GM21423 (cell line): Measurements from ENCODE around the gene FREM1.

Source experiments
- ATAC-seq: cut with Tn5 transposase; IDR thresholded peaks from one replicate; pipeline ENCODE4 v1.9.1; 2021; ENCODE audit warnings: mild to moderate bottlenecking, moderate library complexity; ENCODE audit not compliant: unreplicated experiment

The FREM1 gene

DNA sequence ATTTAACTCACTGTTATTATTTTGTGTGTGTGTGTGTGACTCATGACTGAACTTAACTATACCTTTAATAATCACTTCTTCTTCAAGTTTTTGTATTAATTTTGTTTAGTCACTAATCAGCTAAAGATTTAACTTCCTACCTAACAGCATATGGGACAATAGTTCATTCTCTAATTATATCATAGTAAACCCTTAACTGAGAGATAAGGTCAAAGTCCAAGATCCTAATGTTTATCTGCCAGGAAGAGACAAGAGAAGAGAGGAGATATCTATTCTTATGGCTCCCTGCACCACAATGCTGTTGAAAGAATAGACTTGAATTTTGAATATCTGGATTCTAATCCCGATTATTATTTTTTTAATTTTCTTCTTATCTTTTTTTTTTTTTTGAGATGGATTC lies 28.1 kb downstream of the FREM1 start:
- ATAC-seq, result no peak

DNA sequence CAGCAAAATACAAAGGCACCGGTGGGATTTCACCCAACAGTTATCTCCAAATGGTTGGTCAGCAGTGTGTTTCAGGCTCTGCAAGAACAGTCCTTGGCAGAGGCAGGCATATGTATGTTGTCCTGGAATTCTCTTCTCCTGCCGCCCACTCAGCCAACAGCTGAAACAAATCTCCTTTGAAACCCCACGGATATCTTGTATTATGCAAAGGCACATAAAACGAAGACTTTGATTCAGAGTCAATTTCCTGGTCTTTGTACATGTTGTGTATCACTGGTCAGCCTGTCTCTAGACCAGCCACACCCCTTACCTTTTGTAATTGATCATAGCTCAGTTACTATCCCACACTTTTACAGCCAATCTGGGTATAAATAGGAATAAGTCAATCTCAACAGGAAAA lies 29.2 kb downstream of the FREM1 start:
- ATAC-seq, result no peak

DNA sequence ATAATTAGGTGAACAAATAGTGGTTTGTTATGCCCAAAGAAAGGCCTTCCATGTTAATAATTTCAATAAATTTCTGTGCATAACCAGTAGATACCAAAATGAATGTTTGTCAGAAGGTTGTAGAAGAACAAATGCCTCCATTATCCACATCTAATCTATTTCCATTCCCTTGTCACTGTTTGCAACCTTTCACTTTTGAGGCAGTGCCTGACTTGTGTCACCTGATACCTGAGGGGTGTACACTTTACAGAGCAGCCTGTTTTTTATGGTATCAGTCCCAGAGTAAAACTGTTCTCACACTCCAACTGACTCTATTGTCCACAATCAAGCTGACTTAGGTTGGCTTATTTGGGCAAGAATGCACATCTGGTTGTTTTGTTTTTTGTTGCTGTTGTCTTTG lies 40.1 kb downstream of the FREM1 start:
- no peak for ATAC-seq

DNA sequence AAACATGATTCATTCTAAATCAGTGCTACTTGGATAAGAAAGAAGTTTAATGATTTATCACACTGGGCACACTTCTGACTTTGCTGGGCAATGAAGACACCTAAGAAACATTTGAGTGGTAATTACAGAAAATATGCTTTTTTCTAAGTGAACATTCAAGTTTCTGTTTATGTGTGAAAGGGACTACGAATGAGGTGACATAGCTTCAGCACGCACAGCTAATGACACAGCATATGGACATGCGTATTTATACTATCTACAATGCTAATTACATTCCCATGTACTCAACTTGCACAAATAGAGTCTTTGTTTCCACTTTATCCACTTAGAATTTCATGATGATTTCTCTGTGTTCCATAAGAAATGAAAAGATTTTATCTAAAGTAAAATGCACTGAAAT lies 40.6 kb downstream of the FREM1 start:
- no peak for ATAC-seq

DNA sequence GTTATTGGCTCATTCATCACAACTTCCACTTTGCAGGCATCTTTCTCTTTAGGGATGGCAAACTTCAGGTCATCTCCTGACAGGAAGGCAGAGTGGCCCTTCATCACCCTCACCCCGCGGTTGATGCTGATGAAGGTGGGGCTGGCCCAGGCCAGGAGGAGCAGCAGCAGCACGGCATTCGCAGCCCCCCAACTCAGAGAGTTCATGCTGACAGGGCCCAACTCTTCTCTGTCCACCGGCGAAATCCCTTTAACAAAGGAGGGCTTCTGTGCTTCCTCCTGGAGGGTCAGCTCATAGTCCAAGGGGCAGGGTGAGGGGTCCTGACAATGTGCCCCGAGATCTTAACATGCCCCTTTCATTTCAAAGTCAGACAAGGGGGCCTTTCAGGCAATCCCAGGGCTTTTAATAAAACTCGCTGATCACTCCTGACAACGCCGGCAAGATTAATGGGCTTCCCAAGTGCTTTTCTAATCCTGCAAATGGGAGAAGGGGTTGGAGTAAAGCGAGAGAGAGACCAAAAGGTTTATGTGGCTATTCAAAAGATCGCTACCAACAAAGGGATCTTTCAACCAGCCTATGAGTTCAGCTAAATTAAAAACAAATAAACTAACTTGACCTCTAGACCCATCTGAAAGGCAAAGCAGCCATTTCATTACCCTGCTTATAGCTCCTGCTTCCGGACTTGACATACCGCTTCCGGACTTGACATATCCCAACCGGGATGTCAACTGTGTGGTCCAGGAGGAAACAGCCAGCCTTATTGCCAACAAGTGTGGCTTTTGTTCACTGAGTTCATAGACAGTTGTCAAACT lies 41.2 kb downstream of the FREM1 start:
- no peak for ATAC-seq

DNA sequence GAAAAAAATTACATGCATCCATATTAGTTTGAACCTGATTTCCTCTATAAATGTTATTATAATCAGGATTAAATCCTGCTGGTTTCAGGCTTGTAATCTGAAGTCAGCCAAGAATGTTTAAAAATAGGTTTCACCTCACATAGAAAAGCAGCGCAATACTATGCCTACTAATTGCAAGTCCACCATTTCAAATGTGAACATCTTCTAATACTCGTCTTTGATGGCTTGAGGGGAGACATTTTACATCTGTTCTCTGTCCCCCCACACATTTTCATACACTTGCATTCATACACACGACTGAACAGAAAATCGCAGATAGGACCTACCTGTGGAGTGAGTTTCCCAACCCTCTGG lies 41.8 kb downstream of the FREM1 start:
- ATAC-seq, result no peak

DNA sequence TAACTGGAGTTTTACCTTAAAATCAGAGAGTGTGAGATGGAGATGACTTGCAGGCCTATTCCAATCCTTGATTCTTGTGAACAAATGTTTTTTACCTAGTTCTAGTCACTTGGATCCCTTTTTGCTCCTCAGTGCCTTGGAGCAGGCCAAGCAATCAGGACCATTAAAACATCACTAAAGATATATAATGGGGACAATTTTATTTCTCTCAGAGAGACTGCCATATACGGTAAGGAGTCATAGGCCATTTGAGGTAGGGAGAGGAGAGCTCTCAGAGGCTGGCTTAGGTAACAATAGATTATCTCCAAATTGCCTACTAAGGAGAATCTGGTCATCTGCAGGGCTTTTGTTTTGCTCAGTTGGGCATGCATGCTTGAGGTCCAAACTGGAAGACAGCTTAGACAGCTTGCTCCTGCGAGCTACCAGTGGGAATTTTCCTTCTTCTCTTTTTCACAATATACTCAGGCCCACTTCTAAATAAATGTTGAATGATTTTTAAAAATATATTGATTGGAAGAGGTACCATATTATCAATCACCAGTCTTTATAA lies 44.0 kb downstream of the FREM1 start:
- ATAC-seq, result no peak

DNA sequence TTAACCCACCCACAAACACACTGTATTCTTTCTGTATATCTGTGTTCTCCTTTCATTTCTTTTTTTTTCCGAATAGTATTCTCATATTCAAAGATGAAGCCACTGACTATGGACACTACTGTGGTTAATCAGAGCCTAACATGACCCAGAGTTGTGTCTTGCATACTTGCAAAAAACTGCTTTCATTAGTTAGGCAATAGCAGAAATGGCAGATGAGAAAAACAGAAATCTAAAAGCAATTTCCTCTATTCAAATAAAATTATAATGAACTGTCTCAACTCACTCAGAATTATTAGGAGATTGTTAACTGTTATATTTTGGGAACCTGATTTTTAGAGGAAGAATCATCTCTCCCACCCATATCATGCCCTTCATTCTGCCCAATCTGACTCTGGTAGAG lies 45.9 kb downstream of the FREM1 start:
- ATAC-seq, result no peak

DNA sequence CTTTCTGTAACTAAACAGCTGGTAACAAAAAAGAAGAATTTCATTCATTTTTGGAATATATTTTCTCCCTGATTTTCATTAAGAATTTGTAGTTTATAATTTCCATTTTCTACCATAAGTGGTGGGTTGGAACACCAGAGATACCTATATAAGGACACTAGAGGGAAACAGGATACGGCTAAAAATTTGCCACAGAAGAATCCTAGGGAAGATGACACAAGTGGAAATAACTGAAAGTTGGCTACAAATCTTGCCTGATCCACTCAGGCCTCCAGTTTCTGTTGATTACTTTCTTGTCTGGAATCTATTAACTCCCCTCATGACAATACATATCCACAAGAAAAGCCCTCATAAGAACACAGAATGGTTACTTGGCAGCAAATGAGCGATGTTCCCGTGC lies 46.8 kb downstream of the FREM1 start:
- no peak for ATAC-seq

DNA sequence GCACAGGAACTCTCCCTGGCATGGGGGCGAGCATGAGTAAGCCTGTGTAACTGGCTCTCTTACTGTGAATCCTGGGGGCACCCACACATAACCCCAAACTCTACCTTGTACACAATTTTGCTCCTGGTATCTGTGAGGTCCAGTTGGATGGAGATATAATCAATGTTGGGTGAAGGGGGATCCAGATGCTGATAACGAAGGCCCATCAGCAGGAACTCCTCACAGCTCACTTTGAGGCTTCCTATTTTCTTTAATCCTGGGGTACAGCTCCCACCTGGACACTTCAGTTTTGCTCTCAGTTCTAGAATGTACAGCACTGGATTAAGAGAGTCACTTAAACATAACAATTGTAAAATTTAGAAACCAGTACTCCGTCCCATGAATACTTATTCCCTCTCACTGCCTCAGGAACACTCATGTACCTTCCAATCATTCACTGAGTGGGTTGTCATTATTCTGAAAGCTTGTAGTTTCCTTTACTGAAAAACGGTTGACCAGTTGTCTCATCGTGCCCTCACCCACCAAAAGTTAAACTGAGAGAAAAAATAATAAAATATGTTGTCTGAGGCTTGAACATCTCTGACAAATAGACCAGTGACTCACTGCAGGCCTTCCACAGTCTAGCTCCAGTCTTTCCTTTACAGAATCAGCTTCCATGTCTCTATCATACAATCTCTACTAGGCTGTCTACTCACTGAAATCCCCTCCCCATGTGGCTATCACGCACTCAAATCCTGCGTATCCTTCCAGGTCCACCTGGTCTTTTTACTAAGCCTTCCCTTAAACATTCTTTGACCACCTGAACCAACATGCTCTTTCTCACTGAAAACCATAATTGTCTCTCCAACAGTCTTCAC lies 52.6 kb downstream of the FREM1 start:
- no peak for ATAC-seq

DNA sequence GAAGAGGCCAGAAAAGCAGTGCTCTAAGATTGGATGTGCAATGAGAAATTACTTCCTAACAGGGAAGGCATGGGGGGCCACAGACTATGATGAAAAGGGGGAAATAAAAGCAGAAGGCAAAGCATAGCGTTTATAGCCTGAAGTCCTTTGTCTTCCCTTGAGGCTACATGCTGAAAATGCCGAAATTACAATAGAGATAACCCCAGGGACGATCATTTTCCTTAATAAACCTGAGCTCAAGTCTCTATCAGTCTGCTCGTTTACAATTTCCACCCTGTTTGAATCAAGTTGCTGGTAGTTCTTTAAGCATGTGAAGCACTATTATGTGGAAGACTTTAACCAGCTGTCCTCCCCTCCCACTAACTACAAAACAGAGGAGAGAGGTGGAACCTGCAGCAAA lies 60.4 kb downstream of the FREM1 start:
- no peak for ATAC-seq

DNA sequence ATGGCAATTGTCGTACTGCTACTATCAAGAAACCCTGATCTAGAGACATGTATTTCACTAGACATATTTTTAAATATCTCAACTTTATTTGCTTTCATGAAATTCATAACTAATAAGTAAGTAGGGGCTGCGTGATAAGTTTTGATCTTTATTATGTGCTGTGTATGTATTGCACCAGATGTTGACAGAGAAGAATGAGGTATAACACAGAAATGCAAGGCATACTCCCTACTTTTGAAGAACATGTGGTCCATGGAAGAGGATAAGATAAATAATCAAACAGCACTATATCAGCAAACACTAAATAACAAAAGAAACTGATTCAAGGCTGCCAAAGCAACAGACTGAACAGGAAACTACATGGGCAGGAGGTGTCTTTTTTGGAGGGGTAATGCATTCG lies 60.9 kb downstream of the FREM1 start:
- no peak for ATAC-seq

DNA sequence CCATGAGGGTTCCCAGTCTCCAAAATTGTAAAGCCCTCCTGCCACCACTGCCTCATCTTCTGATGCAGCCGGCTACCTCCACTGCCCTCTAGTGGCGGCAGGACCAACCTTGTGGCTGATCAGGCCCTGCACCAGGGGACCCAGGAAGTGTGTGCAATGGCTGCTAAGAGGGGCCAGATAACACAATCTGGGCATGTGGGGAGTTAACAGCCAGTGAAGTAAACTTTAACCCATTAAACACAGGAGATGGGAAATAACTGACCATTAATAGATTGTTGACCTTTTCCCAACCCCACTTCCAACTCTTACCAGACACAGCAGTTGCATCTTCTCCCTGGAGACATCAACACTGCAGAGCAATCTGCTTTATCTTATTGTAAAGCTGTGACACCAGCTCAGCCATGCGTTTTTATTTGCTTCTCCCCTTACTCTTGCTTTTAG lies 63.3 kb downstream of the FREM1 start:
- ATAC-seq, result peak; percentile 97

DNA sequence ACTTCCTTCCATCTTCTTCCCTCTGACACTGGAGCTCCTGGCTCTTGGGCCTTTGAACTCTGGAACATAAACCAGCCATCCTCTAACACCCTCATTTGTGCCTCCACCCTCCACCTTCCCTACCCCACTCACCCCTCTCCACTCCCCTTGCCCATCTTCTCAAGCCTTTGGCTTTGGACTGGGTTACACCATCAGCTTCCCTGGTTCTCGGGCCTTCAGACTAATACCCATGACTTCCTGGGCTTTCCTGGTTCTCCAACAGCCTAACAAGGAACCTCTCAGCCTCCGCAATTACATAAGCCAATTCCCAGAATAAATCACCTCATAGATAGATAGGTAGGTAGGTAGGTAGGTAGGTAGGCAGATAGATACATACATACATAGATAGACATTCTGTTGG lies 67.1 kb downstream of the FREM1 start:
- no peak for ATAC-seq

DNA sequence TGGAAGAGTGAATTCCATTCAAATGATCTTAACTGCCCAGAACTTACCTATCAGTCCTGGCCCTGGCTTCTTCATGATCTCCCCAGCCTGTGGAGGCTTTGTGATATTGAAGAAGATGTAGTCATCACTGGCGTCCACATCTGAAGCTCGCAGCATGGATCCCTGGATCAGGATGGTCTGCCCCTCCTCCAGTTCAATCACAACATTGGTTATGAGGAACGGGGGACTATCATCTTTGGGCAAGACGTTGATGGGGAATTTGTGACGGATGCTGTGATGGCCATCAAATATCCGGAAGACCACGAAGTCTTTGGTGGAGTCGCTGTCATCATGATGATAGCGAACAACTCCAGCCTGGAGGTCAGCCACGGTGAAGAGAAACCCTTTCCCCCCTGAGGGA lies 68.0 kb downstream of the FREM1 start:
- no peak for ATAC-seq

DNA sequence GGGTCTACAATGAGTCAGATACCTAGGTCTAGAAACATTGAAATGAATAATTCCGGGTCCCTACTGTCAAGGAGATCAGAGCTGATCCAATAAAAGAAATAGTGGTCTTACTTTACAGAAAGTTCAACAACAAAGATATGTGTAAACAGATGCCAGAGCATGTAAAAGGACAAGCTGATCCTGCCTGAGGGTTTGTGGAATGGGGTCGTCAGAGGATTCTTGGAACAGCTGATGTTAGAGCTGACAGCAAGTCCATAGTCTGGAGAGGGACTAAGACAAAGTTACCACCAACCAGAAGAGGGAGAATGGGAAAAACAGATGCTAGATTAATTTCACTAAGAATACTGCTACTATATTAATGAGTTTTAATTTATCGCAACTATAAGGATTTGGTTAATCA lies 71.5 kb downstream of the FREM1 start:
- no peak for ATAC-seq

DNA sequence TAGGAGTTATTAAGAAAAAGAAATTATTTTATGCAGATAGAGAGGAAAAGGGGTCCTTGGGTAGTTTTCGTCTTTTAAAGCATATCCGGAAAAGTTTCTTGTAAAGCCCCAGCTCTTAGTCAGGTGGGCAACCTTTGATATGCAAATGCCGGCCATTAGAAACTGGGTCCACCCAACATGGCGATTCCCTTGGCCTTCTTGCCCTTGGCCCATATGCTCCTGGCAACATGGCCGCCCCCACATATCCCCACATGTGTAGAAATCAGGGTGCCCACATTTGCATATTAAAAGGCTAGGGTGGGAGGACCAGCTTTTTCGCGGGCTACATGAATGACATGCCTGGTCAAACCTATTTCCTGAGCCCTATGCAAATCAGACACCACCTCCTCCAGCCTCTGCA lies 73.3 kb downstream of the FREM1 start:
- ATAC-seq, result no peak

DNA sequence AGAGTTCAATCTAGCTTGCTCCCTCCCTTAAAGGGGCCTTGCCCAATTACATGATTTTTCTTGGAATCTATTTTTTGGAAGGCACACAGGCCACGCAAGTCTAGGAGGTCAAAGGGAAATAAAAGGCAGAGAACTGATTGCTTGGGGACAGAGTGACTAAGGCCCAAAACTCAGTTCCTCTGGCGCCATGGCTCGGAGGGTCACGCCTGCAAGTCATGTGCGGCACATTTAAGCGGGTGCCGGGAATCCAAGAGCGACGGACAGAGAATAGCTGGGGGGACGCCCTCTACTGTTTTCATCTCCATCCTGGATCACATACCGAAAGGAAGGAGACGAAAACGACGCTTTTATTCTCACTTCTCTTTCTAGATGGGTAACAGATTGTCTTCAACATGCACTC lies 78.6 kb downstream of the FREM1 start:
- ATAC-seq, result no peak

DNA sequence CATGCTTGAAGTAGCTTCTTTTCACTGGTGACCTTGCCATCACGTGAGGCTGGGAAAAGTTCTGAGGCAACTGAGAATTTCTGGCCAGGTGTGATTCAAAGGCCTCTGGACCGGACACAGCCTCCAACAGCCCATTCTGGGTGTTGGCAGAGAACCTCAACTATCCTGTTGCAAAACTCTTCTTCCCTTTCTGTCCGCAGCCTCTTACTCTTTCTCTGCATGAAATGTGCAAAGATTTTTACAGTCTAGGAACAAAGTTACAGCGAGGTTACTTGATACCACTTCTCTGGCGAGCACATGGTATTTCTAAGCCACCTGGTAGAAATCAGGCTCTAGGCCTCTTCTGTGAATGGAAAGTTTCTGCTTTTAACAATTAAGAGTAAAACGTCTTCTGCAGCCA lies 79.2 kb downstream of the FREM1 start:
- no peak for ATAC-seq

DNA sequence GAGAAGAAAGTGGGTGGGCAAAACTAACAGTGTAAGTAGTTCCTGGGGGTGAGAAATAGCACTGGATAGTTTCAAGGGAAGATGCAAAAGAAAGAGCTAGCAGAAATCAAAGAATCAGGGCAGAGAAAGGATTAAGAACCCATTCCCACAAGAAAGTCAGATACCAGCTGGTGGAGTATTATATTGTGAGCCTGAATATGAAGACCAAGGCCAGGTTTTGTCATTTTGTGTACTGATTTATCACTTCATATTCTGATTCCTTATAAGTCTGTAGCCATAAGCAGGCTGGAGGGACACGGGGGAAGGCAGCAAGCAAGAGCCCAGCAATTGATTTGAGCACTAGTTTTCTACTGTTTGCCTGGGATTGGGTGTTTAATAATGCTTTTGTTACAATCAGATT lies 80.2 kb downstream of the FREM1 start:
- ATAC-seq, result no peak

DNA sequence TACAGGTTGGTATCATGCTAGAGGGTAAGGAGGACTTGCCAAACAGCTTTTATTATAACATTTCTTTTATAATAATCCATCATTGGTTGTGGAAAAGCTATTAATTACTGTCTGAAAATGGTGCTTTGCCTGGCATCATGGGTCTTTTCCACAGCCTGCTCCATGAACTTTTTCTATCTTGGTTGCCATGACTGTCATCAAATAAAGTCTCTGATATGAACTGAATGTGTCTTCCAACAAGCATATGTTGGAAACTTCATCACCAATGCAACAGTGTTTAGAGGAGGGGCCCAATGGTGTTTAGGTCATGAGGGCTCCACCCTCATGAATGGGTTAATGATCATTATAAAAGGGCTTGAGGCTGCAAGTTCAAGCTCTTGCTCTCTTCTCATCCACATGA lies 81.0 kb downstream of the FREM1 start:
- no peak for ATAC-seq

DNA sequence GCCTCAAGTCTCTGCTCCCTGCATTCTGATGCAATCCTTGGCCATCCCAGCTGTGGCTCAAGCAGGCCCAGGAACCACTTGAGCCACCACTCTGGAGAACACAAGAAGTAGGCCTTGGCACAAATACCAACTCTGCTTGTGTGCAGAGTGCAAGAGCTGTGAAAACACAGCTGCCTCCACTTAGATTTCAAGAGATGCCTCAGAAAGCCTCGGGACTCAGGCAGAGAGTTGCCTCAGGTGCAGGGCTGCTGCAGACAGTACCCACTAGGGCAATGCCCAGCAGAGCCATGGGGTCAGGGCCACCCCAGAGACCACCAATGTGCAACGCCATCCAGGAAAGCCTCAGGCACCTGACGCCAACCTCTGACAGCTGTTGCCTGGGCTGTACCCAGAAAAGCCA lies 82.4 kb downstream of the FREM1 start:
- ATAC-seq, result no peak
